GM19193 (cell line): ENCODE data around the gene RGS3.

Experiments
- POLR2A ChIP-seq: IDR thresholded peaks from 4 replicates; pipeline ENCODE4 v1.6.1; 2011; ENCODE audit not compliant: insufficient read depth, insufficient read length; ENCODE audit errors: extremely low read depth

RGS3 gene

DNA sequence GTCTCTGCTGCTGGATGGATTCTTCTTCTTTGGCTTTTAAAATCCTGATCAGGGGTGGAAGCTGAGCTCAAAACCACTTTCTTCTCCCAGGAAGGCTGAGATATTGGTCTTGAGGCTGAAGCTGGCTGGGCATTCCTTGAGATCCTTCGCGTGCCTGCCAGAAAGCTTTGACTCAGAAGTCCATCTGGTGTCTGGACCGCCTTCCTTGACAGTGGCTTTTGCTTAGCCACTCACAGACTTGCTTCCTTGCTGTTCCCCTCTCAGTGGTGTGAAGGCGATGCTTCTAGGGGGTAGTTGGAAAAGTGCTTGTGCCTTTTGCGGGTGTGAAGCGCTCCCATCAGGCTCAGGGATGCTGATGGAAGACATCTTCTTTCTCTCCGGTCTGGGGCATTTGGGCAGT lies 45.9 kb downstream of the RGS3 start:
- TF ChIP-seq POLR2A: no peak

DNA sequence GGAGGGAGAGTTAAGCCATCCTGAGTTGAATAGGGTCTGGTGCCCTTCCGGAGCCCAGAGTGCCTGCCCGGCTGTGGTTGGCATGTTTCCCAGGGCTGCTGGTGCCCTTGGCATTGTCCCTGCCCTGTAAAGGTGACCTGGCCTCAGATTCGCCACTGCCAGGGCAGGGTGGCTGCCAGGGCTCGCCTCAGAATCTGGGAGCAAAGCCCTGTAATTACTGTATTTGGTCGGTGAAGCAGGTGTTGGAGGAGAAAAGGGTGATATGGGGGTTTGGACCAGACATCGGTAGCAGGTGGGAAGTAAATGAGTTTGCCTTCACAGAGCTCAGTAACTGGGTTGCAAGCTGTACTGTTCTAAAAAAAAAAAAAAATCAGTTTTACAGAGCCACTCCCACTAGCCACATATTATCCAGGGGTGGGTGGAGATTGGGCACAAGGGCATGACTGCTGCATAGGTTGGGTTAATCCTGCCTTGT lies 47.6 kb downstream of the RGS3 start:
- TF ChIP-seq POLR2A: no peak

DNA sequence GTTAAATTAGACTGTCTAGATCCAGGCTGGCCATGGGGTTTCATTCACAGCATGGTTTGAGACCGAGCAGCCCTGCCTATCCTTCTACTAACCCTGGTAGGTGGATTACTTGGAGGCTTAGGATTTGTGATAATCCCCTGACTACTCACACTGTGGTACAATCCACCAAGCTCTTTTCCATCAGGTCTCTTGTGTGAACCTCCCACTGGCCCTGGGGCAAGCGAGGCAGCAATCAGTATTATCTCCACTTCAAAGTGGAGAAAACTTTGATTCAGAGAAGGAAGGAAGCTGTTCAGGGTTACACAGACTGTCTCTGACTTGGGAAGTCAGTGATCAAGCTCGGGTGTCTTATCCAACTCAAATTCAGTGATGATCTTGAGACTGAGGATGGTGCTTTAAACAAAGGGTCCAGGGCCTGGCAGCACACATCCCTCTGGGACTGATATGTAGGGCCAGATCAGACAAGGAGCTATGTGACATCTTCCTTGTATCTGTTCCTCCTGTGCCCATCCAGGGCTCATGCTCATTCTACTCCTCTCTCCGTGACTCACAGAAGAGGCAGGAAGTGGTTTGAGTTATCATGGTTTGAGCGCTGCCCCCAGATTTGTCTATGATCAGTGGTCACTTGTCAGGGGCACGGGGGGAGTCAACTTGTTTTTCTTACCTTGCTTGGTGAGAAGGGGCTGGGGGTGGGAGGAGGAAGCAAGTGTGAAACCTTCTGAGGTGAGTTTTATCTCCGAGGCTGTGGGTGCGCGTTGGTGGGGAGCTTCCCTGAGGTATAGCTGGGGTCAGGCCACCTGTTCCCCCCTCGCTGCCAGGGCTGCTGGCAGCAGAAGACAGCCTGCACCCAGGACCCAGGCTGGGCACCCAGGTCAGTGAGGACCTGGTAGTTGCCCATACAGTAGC lies 48.6 kb downstream of the RGS3 start:
- no peak for TF ChIP-seq POLR2A

DNA sequence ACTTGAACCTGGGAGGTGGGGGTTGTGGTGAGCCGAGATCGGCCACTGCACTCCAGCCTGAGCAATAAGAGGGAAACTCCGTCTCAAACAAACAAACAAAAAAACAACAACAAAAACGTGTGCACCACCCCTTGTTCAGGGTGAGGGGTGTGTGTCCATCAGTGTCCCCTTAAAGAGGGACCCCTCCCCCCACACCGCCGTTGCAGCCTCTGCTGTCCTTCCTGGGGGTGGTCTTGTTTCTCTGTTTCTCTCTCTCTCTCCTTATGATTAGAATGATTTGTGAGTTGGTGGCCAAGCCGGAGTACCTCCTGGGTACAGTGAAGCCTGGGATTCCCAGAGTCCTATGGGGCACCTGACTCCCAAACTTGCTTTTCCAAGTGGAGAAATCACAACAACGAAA lies 49.6 kb downstream of the RGS3 start:
- TF ChIP-seq POLR2A: no peak

DNA sequence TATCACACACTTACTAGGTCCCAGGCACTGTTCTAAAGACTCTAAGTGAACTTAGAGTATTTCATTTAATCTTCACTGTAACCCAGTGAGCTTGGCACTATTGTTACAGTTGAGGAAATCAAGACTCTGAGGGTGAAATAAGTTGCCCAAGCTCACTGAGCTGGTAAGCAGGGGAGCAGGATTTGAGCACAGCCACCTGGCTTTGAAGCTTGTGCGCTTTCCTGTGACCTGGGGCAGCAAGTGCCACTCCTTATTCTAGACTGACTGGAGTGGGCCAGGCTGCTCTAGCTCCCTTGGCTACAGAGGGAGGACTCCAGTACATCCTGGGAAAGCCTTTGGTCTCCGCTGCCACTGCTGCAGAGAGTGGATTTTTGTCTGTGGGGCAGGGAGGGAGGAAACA lies 50.0 kb downstream of the RGS3 start:
- TF ChIP-seq POLR2A: no peak

DNA sequence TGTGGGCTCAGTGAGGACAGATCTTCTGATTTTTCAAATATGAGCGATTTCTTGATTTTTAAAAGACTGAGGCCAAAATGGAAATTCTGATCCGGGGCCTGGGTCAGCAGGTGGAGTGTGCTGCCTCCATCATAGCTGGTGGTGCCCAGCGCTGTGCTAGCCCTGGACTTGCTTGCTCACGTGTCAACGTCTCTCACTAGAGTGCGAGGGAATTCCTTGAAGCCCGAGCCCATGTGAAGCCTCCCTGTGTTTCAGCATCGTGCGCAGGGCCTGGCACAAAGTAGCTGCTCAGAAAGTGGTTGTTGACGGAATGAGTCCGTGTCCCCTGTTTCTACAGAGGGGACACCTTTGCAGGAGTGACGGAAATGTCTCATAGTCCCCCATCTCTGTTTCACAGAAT lies 50.5 kb downstream of the RGS3 start:
- TF ChIP-seq POLR2A: no peak

DNA sequence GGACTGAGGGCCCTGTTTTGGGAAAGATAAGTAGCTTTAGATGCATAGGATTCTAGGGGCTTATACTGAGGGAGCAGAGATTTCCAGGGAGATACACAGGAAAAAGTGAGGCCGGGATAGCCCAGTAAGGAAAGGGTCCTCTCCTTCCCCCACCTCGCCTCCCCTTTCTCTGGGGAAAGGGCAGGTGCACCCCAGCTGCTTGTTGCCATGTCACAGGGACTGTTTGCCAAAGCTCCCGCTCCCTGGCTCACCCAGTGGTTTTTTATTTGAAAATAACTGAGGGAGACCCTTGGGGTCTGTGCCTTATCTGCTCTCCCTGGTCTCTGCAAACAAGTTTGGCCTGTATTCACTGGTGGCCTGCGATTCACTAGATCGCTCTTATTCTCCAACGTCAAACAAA lies 51.2 kb downstream of the RGS3 start:
- TF ChIP-seq POLR2A: no peak

DNA sequence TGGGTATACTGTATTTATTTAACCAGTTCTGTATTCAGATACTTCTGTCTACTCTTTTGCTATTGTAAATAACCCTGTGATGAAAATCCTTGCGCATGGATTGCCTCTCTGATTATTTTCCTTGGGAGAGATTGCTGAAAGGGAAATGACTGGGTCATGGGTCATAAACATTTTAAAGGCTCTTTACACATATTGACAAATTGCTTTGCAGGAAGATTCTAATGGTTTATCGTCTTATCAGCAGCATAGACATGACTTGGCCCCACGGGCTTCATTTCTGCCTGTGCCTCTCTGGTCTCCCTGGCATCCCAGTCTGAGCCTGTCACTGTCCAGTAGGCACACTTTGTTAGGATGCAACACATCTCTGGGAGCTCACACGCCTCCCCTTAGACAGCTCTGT lies 52.3 kb downstream of the RGS3 start:
- no peak for TF ChIP-seq POLR2A

DNA sequence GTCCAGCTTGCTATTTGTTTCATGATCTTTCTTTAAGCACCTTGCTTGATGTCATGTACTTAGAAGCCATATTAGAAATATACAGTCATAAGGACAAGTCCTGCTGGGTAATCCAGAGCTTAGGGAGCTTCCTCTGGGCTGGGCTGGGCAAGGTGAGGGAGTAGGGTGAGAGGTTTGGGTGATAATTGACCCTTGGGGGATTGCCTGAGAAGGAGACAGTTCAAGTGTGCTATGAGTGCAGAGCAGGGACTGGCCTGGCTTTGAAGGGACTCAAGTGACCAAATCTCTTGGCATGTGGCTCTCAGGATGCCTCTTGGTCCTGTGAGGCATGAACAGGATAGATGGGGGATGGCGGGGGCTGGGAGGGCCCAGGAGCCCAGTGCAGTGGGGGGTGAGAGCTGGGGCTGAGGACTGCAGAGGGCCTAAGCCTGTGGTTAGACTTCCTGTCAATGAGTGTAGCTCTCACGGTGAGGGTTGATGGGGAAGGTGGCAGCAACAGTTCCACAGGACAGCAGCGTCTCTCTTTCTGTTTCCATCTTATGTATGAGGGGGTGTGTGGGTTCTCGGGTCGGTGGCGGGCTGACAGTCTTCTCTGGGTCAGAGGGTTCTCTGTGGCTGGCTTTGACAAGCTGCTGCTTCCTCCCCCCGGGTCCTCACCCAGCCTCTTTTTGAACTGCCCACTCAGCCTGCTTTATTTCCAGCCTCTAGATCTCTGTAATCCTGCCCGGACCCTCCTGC lies 53.5 kb downstream of the RGS3 start:
- peak; percentile 59 for TF ChIP-seq POLR2A

DNA sequence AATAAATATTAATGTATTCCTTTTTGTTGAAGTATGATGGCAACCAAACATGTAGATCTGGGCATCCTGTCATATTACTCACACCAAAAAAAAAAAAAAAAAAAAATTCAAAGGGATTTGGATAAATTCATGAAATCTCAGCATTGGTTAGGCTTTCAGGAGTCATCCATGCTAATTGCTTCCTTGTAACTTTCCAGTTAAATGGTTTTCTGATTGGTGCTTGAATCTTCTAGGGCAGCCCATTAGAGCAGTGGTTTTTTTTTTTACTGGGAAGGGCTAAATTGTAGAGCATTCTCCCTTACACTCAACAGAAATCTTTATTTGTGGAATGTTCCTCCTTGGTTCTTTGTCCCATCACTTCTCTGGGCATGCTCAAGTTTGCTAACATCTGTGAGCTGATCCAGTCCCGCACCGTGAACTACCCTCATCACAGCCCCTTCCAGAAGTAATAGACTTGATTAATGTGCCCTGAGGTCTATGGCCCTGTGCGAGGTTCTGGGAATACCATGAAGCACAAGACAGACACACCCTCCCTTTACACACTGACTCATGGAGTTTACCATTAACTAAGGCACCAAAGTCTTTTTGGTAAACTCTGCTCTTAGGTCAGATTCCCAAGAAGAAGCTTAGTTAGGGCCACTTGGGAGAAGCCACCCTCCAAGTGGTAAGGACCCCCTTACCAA lies 56.0 kb downstream of the RGS3 start:
- TF ChIP-seq POLR2A: no peak

DNA sequence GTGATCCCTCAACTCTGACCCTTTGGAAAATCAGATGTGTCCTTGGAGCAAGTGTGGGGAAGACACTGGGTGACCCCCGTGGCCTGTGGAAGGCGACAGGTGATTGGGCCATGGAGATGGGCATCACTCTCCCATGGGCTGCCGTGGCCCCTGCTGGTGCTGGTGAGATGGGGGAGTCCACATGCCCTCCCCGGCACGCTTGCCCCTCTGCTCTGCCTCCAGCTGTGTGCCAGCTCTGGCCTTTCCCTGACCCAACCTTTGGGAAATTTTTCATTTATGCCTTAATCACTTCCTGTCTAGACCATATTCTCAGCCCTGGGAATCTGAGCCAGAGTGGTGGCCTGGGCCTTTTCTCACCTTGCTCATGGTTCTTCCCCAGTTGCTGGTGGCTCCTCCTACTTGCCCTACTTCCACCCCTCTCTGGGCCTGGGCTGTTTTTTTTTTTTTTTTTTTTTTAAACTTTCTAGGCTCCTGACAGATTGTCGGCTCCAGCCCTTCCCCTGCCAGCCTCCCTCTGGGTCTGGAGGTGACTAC lies 56.6 kb downstream of the RGS3 start:
- no peak for TF ChIP-seq POLR2A

DNA sequence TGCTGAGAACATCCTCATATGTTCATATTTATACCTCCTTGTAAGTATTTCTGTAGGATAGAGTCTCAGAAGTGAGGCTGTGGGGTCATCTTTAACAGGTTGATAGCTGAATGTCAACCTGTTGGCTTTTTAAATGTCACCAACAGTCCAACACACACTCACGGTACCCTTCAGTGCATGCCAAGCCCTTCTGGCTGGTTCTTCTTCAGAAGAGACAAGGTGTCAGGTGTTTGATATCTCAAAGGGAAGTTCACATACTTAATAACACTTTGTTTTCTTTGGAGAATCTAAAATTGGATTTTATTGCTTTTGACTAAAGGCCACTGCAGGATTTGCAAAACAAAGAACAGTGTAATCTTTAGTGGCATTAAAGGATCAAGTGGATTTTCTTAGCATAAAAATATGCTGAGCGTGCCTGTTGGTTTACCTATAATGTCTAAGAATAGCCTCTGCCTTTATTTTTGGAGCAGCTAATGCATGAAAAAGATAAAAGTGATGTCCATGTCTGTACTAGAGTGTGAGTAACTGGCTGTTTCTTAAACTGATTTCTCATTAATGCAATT lies 58.2 kb downstream of the RGS3 start:
- TF ChIP-seq POLR2A: no peak

DNA sequence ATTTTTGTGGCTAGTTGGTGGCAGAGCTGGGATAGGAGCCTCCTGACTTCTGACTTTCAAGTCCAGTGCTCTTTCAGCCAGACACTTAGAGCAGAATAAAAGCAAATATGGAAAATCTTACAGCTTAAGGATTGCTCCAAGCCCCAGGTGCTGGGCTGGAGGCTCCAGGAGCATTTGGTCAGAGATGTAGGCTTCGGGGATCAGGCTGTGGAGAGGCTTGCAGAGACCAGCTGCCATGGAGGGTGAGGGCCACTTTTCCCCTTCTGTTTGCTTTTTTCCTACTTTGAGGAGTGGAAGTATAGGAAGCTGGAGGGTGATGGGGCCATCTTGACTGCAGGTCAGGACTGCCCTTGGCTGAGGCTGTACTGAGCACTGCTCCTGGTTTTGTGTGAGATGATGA lies 58.9 kb downstream of the RGS3 start:
- TF ChIP-seq POLR2A: no peak

DNA sequence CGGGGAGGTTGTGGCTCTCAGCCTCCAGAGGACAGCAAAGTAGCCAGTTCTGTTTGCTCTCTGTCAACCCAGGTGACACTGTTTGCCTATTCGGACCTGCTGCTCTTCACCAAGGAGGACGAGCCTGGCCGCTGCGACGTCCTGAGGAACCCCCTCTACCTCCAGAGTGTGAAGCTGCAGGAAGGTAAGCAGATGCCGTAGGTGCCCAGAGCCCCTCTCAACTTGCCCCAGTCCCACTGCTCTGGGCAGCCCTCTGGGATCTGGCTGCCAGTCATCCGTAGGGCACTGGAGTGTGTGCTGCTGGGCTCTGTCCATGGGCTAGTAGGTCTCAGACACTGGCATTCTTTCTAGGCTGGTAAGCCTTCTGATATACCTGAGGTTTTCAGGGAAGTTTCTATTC lies 59.3 kb downstream of the RGS3 start:
- no peak for TF ChIP-seq POLR2A
